Duodenal mucosa (tissue), 2 donors: ENCODE measurements around the gene C11orf21.

Experiments
- H3K27ac ChIP-seq: one replicate; pipeline ENCODE4 v1.7.0; 2013; ENCODE audit warnings: low read depth, low read length
- H3K27me3 ChIP-seq, 2 donors: one replicate each; pipeline ENCODE4 v1.7.0; 2013; ENCODE audit warnings: low read length in 2 of 2, control low read depth in 1 of 2; ENCODE audit not compliant: insufficient read depth in 2 of 2, control insufficient read depth in 1 of 2
- H3K36me3 ChIP-seq, 2 donors: one replicate each; pipeline ENCODE4 v1.7.0; 2013; ENCODE audit warnings: low read length in 2 of 2, control low read depth in 1 of 2; ENCODE audit not compliant: insufficient read depth in 2 of 2, control insufficient read depth in 1 of 2
- H3K4me1 ChIP-seq, 2 donors: one replicate each; pipeline ENCODE4 v1.7.0; 2013; ENCODE audit warnings: low read length in 2 of 2, control low read depth in 1 of 2; ENCODE audit not compliant: insufficient read depth in 2 of 2, control insufficient read depth in 1 of 2
- H3K4me3 ChIP-seq, 2 donors: one replicate each; pipeline ENCODE4 v1.7.0; 2013; ENCODE audit warnings: low read length in 2 of 2, low read depth in 1 of 2
- H3K9ac ChIP-seq, 2 donors: one replicate each; pipeline ENCODE4 v1.7.0; 2013; ENCODE audit warnings: low read length in 2 of 2, low read depth in 1 of 2
- H3K9me3 ChIP-seq, 2 donors: one replicate each; pipeline ENCODE4 v1.7.0; 2013; ENCODE audit warnings: low read length in 2 of 2, control low read depth in 1 of 2; ENCODE audit not compliant: control insufficient read depth in 1 of 2

Gene C11orf21

DNA sequence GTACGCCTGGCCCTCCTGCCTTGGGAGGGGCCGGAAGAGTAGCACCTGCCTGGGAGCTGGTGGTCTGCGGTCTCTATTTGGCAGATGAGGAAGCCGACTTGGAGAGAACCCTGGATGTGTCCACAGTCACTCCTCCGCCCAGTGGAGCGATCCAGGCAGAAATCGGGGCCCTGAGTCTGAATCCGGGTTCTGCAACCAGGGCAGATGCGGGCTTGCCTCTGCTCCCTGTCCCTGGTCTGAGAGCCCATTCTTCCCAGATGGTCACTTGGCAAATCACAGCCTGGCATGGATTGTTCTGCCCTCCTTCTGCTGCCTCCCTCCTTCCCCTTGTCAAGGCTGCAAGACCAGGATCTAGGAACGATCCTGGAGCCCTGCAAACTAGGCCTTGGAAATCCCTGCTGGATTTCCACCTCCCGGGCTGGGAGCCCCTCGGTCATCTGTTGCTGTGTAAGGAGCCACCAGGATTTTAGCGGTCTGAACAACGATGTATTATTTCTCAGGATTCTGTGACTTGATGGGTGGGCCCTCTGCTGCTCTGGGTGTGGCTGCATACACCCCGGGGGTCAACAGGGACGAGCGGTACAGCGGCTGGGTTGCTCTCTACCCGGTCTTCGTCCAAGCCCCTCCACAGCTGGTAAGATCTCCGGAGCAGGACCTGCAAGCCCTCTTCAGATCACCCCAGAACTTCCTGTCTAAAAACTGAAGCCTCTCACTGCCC, 29.3 kb downstream of the C11orf21 start:
- no peaks in the 10 kb centered on the region for H3K9me3 ChIP-seq
- H3K4me1 ChIP-seq: peaks cover under 1 to 23% of the 10 kb centered on the region in 2 donors
- H3K27ac ChIP-seq: no peak overlapping the region
- H3K27me3 ChIP-seq: peaks cover 0 to 20% of the 10 kb centered on the region in 2 donors
- H3K36me3 ChIP-seq: no peaks in the 10 kb centered on the region
- H3K4me3 ChIP-seq: no peak overlapping the region
- no peak overlapping the region for H3K9ac ChIP-seq

DNA sequence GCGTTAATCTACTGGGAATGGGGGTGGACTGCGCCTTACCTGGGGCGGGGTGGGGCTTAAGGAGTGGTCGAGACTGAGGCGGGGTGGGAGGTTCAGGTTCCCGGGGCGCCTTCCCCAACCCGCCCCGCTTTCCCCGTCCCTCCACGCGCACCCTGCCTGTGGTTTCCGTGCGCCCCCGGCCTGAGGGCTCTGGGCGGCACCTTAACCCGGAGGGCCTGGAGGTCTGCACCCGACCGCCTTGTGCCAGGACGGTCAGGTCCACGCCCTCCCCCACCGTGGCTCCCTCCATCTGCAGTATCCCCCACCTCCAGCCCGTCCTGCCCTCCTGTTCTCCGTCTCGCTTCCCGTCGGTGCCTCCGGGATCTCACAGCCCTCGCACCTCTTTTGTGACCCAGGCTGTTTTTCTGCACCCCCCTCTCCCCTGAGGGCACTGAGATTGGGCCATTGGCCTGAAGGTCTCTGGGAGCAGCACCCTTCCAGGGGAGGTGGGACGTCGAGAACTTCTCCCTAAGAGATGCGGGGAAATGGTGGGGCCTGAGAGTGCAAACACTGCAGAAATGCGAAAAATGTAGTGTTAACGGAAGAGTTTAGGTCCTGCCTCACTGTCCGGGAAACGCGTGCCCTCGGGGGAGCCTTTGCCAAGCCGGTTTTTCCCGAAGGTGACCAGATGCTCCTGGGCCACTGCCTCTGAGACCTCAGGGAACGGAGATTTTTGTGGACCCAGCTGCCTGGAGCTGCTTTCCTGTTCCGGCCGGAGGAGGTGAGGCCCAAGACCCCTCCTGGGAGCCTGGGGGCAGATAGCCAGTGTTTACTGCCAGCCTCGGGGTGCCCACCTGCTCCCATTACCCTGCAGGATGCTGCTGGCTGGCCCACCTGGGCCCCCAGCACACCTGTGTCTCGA, 30.1 kb downstream of the C11orf21 start:
- no peak overlapping the region for H3K4me3 ChIP-seq
- H3K9ac ChIP-seq: no peak overlapping the region
- no peaks in the 10 kb centered on the region for H3K9me3 ChIP-seq
- H3K36me3 ChIP-seq: no peaks in the 10 kb centered on the region
- peaks cover 0 to 20% of the 10 kb centered on the region in 2 donors for H3K27me3 ChIP-seq
- no peak overlapping the region for H3K27ac ChIP-seq
- peaks cover 5 to 25% of the 10 kb centered on the region in 2 donors for H3K4me1 ChIP-seq

DNA sequence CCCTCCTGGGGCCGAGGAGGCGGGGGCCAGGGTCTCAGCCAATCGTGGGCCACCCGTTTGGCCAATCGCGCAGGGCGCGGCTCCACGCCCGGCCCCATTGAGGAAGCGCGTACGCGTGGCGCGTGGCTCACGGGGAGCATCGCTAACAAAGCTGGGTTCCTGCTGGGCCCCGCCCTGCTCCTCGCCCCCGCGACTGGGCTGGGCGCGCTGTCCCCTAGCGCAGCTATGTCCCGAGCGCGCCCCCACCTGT, 30.7 kb downstream of the C11orf21 start:
- peak overlapping the region; percentile 22 to 63 for H3K4me3 ChIP-seq
- H3K4me1 ChIP-seq: peaks cover 7 to 31% of the 10 kb centered on the region in 2 donors
- no peak overlapping the region for H3K9ac ChIP-seq
- H3K27me3 ChIP-seq: peaks cover 0 to 20% of the 10 kb centered on the region in 2 donors
- H3K36me3 ChIP-seq: no peaks in the 10 kb centered on the region
- H3K9me3 ChIP-seq: no peaks in the 10 kb centered on the region
- H3K27ac ChIP-seq: no peak overlapping the region

DNA sequence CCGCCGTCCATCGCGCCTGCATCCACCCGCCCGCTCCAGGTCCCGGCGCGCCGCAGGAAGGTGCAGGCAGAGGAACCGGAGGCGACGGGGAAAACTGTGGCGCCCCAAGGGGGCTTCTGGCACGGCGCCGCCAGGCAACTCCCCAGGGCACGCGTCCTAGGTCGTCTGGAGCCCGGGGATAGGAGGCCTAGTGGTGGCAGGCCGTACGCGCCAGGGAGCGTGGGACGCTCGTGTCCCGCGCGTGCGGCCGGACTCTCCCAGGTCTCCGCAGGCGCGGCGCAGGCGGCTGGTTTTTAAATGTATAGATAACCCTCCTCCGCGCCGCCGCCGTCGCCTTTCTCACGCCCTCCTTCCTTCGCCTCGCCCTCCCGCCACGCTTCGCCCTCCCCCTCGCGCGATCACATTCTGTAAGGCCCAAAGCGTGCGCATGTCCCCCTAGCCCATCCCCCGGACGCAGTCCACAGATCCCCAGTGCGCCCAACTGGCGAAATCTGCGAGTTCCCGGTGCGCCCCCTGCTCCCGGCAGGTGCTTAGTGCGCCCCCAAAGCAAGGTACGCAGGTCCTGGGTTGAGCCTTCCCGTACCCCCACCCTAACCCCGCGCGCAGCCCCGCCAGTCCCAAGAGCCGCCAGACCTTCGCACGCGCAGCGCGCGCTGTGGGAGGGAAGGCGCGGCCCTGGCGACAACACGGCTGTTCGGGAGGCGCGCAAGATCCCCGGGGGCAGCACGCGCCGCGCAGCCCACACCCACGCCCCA, 31.2 kb downstream of the C11orf21 start, which contains the start of gene ASCL2:
Gene ASCL2 (minus strand): TSS at position 267 of the 755 bp plus-strand sequence. CDS start 256 bp downstream, at position 11.
- H3K9ac ChIP-seq: peak within 1 kb of the TSS; percentile 18 to 46

DNA sequence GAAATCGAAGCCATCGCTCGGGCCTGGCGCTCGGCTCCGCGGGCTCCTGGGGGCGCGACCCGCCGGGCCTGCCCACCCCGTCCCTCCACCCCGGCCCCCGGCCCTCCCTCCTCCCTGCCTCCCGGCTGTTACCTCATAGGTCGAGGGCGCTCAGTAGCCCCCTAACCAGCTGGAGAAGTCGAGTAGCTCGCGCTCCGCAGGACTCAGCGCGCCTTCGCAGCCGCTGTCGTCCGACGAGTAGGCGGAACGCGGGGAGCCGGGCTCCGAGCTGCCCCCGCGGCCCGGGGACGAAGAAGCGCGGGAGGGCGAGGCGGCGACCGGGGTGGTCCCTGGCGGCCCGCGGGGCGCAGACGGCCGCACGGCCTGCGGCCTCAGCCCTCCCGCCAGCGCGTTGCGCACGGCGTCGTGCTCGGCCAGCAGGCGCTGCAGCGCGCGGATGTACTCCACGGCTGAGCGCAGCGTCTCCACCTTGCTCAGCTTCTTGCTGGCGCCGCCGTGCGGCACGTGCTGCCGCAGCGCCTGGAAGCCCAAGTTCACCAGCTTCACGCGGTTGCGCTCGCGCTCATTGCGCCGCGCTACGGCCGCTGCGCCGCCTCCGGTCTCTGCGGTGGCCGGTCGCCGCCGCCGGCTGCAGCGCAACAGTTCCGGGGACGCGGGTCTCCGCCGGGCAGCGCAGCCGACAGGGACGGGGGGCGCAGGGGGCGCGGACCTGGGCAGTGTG, 32.0 kb downstream of the C11orf21 start:
- Histone ChIP-seq H3K4me1 (peaks cover 16 to 39% of the 10 kb centered on the region in 2 donors), H3K27ac (peak overlapping the region; percentile 50), H3K4me3 (peak overlapping the region; percentile 63 to 64), H3K36me3 (no peaks in the 10 kb centered on the region), H3K9ac (peak overlapping the region; percentile 18 to 46), H3K27me3 (peaks cover 0 to 20% of the 10 kb centered on the region in 2 donors), H3K9me3 (no peaks in the 10 kb centered on the region)

More for the DNA sequence above, 31.2 kb downstream of the C11orf21 start, which contains the start of gene ASCL2:
- Histone ChIP-seq H3K36me3 (no peaks in the 10 kb centered on the region), H3K4me3 (peak within 1 kb of the TSS; percentile 63 to 64), H3K27me3 (peaks cover 0 to 20% of the 10 kb centered on the region in 2 donors), H3K4me1 (peaks cover 12 to 36% of the 10 kb centered on the region in 2 donors), H3K27ac (peak within 1 kb of the TSS; percentile 50), H3K9me3 (no peaks in the 10 kb centered on the region)

DNA sequence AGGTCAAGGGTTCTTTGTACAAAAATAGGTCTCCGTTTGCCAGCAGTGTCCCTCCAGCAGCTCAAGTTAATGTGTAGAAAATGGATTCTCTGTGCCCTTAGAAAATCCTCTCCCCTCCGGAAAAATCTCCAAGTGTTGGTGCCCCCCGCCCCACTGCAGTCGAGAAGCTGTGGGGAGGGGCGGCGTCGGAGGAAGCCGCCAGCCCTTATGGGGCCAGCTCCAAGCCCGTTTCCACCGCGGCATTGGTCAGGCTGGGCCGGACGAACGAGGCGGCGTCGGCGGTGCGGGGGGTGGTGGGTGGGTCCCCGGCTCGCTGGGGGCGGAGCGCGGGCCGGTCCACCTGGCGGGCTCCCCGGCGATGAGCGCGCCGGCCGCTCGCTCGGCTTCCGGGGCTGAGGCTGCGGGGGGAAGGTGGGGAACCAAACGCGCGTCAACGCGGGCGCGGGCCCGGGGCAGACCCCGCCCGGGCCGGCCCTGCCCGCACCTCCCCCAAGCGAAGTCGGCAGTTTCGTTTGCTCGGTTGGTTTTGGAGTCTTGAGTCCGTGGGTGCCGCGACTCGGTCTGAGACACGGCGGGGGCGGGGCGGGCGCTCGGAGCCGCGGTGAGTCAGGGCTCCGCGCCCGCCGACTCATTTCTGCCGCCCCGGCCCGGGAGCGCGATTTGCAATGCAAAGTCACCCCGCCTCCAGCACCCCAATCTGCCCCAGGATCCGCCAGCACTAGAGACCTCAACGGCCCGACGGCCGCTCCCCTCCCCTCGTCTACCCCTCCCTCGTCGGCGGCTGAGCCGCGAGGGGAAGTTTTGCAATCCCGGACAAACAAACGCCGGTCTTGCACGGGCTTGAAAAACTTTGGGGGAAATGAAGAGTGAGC, 32.8 kb downstream of the C11orf21 start:
- Histone ChIP-seq H3K36me3 (no peaks in the 10 kb centered on the region), H3K9me3 (no peaks in the 10 kb centered on the region), H3K4me1 (peaks cover 16 to 39% of the 10 kb centered on the region in 2 donors), H3K9ac (peak overlapping the region; percentile 46 to 47), H3K4me3 (peak overlapping the region; percentile 63 to 64), H3K27me3 (peaks cover 0 to 15% of the 10 kb centered on the region in 2 donors), H3K27ac (peak overlapping the region; percentile 68)

DNA sequence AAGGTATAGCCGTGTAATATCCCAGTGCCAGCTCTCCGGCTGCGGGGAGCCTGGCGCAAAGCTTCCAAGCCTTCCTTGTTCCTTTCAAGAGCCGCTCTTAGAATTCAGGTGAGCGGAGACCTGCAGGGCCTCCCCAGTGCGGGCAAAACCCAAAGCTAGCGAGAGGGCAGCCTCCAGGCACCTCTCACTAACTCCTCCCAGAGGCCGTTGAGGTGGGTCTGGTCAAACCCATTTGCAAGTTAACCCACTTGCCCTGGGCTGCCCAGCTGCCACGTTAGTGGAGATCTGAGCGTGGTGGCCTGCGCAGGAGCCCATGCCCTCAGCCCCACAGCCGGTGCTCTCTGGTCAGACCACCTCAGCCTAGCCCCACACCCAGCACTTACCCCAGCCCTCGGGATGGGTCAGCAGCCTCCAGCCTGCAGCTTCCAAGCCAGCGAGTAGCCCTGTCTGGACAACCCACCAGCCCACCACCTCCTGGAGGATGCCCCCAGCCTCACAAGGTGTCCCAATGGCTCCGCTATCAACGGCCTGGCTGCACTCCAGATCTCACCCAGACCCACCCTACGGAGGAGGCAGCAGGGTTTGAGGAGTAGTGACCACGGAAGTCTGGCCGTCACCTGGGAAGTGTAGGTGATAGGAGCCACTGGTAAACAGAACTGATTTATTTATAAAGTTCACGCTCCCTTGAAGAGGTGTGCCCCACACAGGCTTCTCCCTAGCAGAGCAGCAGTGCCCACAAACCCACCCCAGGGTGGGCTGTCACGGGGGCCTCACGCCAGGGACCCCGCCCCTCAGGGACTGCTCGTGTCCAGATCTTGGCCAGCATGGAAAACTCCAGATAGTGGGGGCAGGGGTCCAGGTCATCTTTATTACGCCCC, 33.6 kb downstream of the C11orf21 start:
- Histone ChIP-seq H3K27ac (peak overlapping the region; percentile 68), H3K9ac (peak overlapping the region; percentile 35 to 47), H3K4me1 (peaks cover 16 to 42% of the 10 kb centered on the region in 2 donors), H3K36me3 (no peaks in the 10 kb centered on the region), H3K4me3 (peak overlapping the region; percentile 63 to 64), H3K27me3 (peaks cover 0 to 15% of the 10 kb centered on the region in 2 donors), H3K9me3 (no peaks in the 10 kb centered on the region)

DNA sequence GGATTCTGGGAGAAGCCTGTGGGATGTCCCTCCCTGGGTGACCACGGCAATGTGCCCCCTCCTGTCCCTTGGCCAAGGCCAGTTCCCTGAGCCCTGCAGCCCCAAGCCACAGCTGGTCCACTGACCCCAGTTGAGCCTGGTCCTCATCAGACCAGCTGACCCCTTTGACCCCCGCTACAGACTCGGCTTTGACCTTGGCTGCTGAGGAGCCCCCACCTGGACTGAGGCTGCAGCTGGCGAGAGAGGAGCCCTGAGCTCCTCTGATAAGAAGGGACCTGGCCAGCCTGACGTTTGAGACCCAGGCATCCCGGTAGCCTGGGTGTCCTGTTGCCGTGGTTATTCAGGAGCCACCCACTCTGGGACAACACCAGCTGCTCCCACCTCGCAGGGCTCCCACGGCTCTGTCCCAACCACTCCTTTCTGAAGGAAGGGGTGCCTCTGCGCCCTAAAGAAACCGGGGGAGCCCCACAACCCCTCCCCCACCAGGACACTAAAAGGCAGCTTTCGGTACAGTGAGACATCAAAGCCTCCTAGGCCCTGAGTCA, 34.3 kb downstream of the C11orf21 start:
- Histone ChIP-seq H3K9ac (peak overlapping the region; percentile 35 to 47), H3K36me3 (no peaks in the 10 kb centered on the region), H3K27ac (no peak overlapping the region), H3K27me3 (peaks cover 0 to 15% of the 10 kb centered on the region in 2 donors), H3K9me3 (no peaks in the 10 kb centered on the region), H3K4me3 (peak overlapping the region in 1 of 2 donors; percentile 64), H3K4me1 (peaks cover 16 to 42% of the 10 kb centered on the region in 2 donors)
